SK-N-SH (cell line): ENCODE data around the gene INSYN1. TPM values are rescaled to one million over a fixed set of nuclear protein-coding genes. Genes with fewer than 3 reads are reported as not detected.

Experiments used
- CTCF ChIA-PET: fragments of 300-600, 350-600 bp; formaldehyde crosslinking; extraction: SDS; loops from one replicate; lab custom pipeline; 2021; lab: Yijun Ruan, JAX
- POLR2A ChIA-PET: fragments of 350-600 bp; sonication (Branson Sonifier 250); formaldehyde crosslinking; extraction: SDS; loops from one replicate; lab custom pipeline; 2020; ENCODE audit warnings: antibody characterized with exemption, inconsistent platforms; lab: Yijun Ruan, JAX
- DNase-seq: peaks from one replicate; pipeline ENCODE4 v3.0.0; 2012
- H2AFZ ChIP-seq: fragments of 200-600 bp; sonication (generic); 2 replicates; pipeline ENCODE4 v1.8.1; 2016; ENCODE audit warnings: antibody characterized with exemption, mild to moderate bottlenecking, low read depth
- H3F3A ChIP-seq: fragments of 200-600 bp; sonication (generic); replicated peaks from 2 replicates; pipeline ENCODE3; 2016; ENCODE audit warnings: antibody characterized with exemption, mild to moderate bottlenecking; ENCODE audit not compliant: insufficient read depth
- H3K27ac ChIP-seq, 2 experiments: fragments of 200-500 bp in 1 of 2; fragments of 200-600 bp in 1 of 2; sonication (Bioruptor generic) in 1 of 2; sonication (generic), shearing (Covaris generic) in 1 of 2; 2 replicates each; pipeline versions ENCODE4 v1.5.1 to v1.6.1; 2014 to 2016; ENCODE audit warnings: low read depth in 2 of 2, inconsistent platforms in 1 of 2, low read length in 1 of 2, mild to moderate bottlenecking in 1 of 2, mixed read lengths in 1 of 2
- H3K27me3 ChIP-seq: fragments of 200-600 bp; sonication (generic), shearing (Covaris generic); 2 replicates; pipeline ENCODE4 v1.6.1; 2016; ENCODE audit warnings: mixed run types; ENCODE audit not compliant: insufficient read depth
- H3K36me3 ChIP-seq, 2 experiments: fragments of 200-500 bp in 1 of 2; fragments of 200-600 bp in 1 of 2; sonication (Bioruptor generic) in 1 of 2; sonication (generic) in 1 of 2; replicated peaks in 1 of 2; 2 replicates each; pipeline versions ENCODE3 to v1.5.1; 2014 to 2016; ENCODE audit warnings: low read length in 1 of 2, mild to moderate bottlenecking in 1 of 2; ENCODE audit not compliant: insufficient read depth in 2 of 2, control insufficient read depth in 1 of 2
- H3K4me1 ChIP-seq, 2 experiments: fragments of 200-500 bp in 1 of 2; fragments of 200-600 bp in 1 of 2; sonication (Bioruptor generic) in 1 of 2; sonication (generic), shearing (Covaris generic) in 1 of 2; 2 replicates each; pipeline versions ENCODE4 v1.5.1 to v1.6.1; 2014 to 2016; ENCODE audit warnings: low read depth in 1 of 2, low read length in 1 of 2, mixed run types in 1 of 2; ENCODE audit not compliant: insufficient read depth in 2 of 2, control insufficient read depth in 1 of 2
- H3K4me2 ChIP-seq: fragments of 200-600 bp; sonication (generic), shearing (Covaris generic); 2 replicates; pipeline ENCODE4 v1.6.1; 2017; ENCODE audit warnings: mixed run types
- H3K4me3 ChIP-seq, 2 experiments: fragments of 200-500 bp in 1 of 2; fragments of 200-600 bp in 1 of 2; sonication (Bioruptor generic) in 1 of 2; sonication (generic), shearing (Covaris generic) in 1 of 2; 2 replicates each; pipeline versions ENCODE4 v1.5.1 to v1.8.1; 2014 to 2016; ENCODE audit warnings: low read depth in 2 of 2, inconsistent platforms in 1 of 2, low read length in 1 of 2, mild to moderate bottlenecking in 1 of 2, mixed read lengths in 1 of 2, moderate library complexity in 1 of 2
- H3K79me2 ChIP-seq: fragments of 200-600 bp; sonication (generic); 2 replicates; pipeline ENCODE4 v1.8.1; 2017; ENCODE audit warnings: mild to moderate bottlenecking; ENCODE audit not compliant: insufficient read depth
- H3K9ac ChIP-seq: fragments of 200-600 bp; sonication (generic); 2 replicates; pipeline ENCODE4 v1.6.1; 2017; ENCODE audit warnings: mixed run types
- H3K9me2 ChIP-seq: fragments of 200-600 bp; sonication (generic); 2 replicates; pipeline ENCODE4 v1.6.1; 2017; ENCODE audit warnings: mixed run types
- H3K9me3 ChIP-seq: fragments of 200-600 bp; sonication (generic); 2 replicates; pipeline ENCODE4 v1.6.1; 2017; ENCODE audit warnings: mixed run types, mild to moderate bottlenecking, moderate library complexity
- H4K20me1 ChIP-seq: fragments of 200-600 bp; sonication (generic); 2 replicates; pipeline ENCODE4 v1.6.1; 2017; ENCODE audit warnings: mild to moderate bottlenecking, mixed run types; ENCODE audit not compliant: insufficient read depth
- CHD2 ChIP-seq: fragments of 150-350 bp; IDR thresholded peaks from 2 replicates; pipeline ENCODE4 v1.6.1; 2018; ENCODE audit warnings: low read length; ENCODE audit not compliant: partially characterized antibody
- ELF1 ChIP-seq: IDR thresholded peaks from 2 replicates; pipeline ENCODE4 v1.4.0; 2012
- EP300 ChIP-seq, 2 experiments: IDR thresholded peaks; 2 replicates each; pipeline versions ENCODE4 v1.4.0 to v1.6.1; 2012; ENCODE audit warnings: borderline replicate concordance in 1 of 2, low read depth in 1 of 2, low read length in 1 of 2
- FOXM1 ChIP-seq: IDR thresholded peaks from 2 replicates; pipeline ENCODE4 v1.4.0; 2012; ENCODE audit warnings: low read depth, mild to moderate bottlenecking
- GABPA ChIP-seq: IDR thresholded peaks from 2 replicates; pipeline ENCODE4 v1.4.0; 2012; ENCODE audit warnings: low read depth, mild to moderate bottlenecking
- GATA2 ChIP-seq: sonication (generic); formaldehyde crosslinking; IDR thresholded peaks from 2 replicates; pipeline ENCODE4 v1.5.0; 2020; ENCODE audit warnings: mild to moderate bottlenecking, missing genetic modification reagents
- JUND ChIP-seq: IDR thresholded peaks from 2 replicates; pipeline ENCODE4 v1.4.0; 2012
- MAX ChIP-seq: IDR thresholded peaks from 2 replicates; pipeline ENCODE4 v1.4.0; 2012; ENCODE audit warnings: low read depth
- MEF2A ChIP-seq: IDR thresholded peaks from 2 replicates; pipeline ENCODE4 v1.4.0; 2012; ENCODE audit warnings: low read depth, borderline replicate concordance
- NFIC ChIP-seq: IDR thresholded peaks from 2 replicates; pipeline ENCODE4 v1.4.0; 2012; ENCODE audit warnings: borderline replicate concordance
- NRF1 ChIP-seq: IDR thresholded peaks from 2 replicates; pipeline ENCODE4 v1.6.1; 2012; ENCODE audit warnings: low read depth, mild to moderate bottlenecking, low read length
- POLR2AphosphoS5 ChIP-seq: IDR thresholded peaks from 2 replicates; pipeline ENCODE4 v1.6.1; 2012; ENCODE audit warnings: low read depth, low read length
- RAD21 ChIP-seq: IDR thresholded peaks from 2 replicates; pipeline ENCODE4 v1.6.1; 2012; ENCODE audit warnings: mild to moderate bottlenecking, low read length
- RCOR1 ChIP-seq: fragments of 150-350 bp; IDR thresholded peaks from 2 replicates; pipeline ENCODE4 v1.6.1; 2017; ENCODE audit warnings: antibody characterized with exemption, low read length
- TAF1 ChIP-seq: IDR thresholded peaks from 2 replicates; pipeline ENCODE4 v1.6.1; 2012; ENCODE audit warnings: low read depth, mild to moderate bottlenecking, low read length, moderate library complexity, borderline replicate concordance
- TCF12 ChIP-seq: IDR thresholded peaks from 2 replicates; pipeline ENCODE4 v1.4.0; 2012
- TEAD4 ChIP-seq: IDR thresholded peaks from 2 replicates; pipeline ENCODE4 v1.4.0; 2012; ENCODE audit warnings: mild to moderate bottlenecking, borderline replicate concordance; ENCODE audit not compliant: insufficient read depth
- USF1 ChIP-seq: IDR thresholded peaks from 2 replicates; pipeline ENCODE4 v1.4.0; 2012; ENCODE audit warnings: low read depth, borderline replicate concordance
- USF2 ChIP-seq: fragments of 150-350 bp; IDR thresholded peaks from 2 replicates; pipeline ENCODE4 v1.6.1; 2017; ENCODE audit warnings: antibody characterized with exemption, low read length, low read depth, borderline replicate concordance
- ZBTB33 ChIP-seq: IDR thresholded peaks from 2 replicates; pipeline ENCODE4 v1.4.0; 2012; ENCODE audit warnings: low read depth, borderline replicate concordance
- WGBS: methylation state at CpG from one replicate; pipeline ENCODE4 v1.1.6; 2017; ENCODE audit warnings: low lambda C conversion rate; 5-methylcytosine and 5-hydroxymethylcytosine counted together
- polyA plus RNA-seq, 3 experiments: library from polyadenylated mRNA; depleted of rRNA; stranded (reverse); fragments of >200 nt; gene quantifications; 2 replicates each; pipeline ENCODE4 v1.2.3, GENCODE V29; 2012

Gene INSYN1
- polyA plus RNA-seq, 1 of the 3 experiments (the other 2 are of a cell fraction) = 3.7 TPM

GRCh38 chr15:73782344-73782959, 29.3 kb upstream of the INSYN1 start:
- H3K9me2 ChIP-seq = no peaks in the 10 kb centered on the region
- no peaks in the 10 kb centered on the region for H4K20me1 ChIP-seq
- no peak overlapping the region for H3K27ac ChIP-seq
- H3K9ac ChIP-seq = no peak overlapping the region
- no peaks in the 10 kb centered on the region for H3K79me2 ChIP-seq
- ChIA-PET CTCF (interaction anchor here (1.1 to 1.6 kb wide), 5 partner anchors 12 to 97 kb away, joined by 3 to 6 read pairs (median 3); no protein-coding TSS in a partner anchor), POLR2A (interaction anchor here (0.9 kb wide), 1 partner anchor 56 kb away, joined by 3 read pairs; no protein-coding TSS in a partner anchor)
- TF ChIP-seq GATA2 = no peak
- no peak for TF ChIP-seq JUND
- no peak for TF ChIP-seq RCOR1
- no peak for TF ChIP-seq GABPA
- TF ChIP-seq RAD21 = no peak
- no peak for TF ChIP-seq MEF2A
- TF ChIP-seq ZBTB33 = no peak
- TF ChIP-seq CHD2 = no peak
- no peak for TF ChIP-seq ELF1
- no peak for TF ChIP-seq FOXM1
- no peak for TF ChIP-seq MAX
- no peak for TF ChIP-seq TCF12
- TF ChIP-seq EP300 (IDR thresholded peaks at IDR 0.05; ENCODE audit: borderline replicate concordance in 1 of 2, low read depth in 1 of 2, low read length in 1 of 2) = no peak
- TF ChIP-seq NRF1 = no peak
- no peak for TF ChIP-seq TAF1
- no peak for TF ChIP-seq POLR2AphosphoS5
- TF ChIP-seq USF2 = no peak
- TF ChIP-seq NFIC = no peak
- no peak for TF ChIP-seq TEAD4
- no peak for TF ChIP-seq USF1
- DNase-seq = no peak
- no peaks in the 10 kb centered on the region for H3K9me3 ChIP-seq
- no peak overlapping the region for H3K4me3 ChIP-seq
- H3K4me1 ChIP-seq = peaks cover 0 to 10% of the 10 kb centered on the region in 2 experiments; a peak in 1 of 4 replicates
- no peaks in the 10 kb centered on the region for H3K36me3 ChIP-seq
- 83% methylated on average over 3 of the region's 3 CpGs for WGBS
- H2AFZ ChIP-seq = no peak overlapping the region
- no peak overlapping the region for H3K4me2 ChIP-seq
- H3K27me3 ChIP-seq = no peaks in the 10 kb centered on the region
- H3F3A ChIP-seq = no peaks in the 10 kb centered on the region
